Hematopoietic multipotent progenitor cell treated with erythropoietin and hydrocortisone succinate and interleukin-3 and kit ligand, for 4 days (in vitro differentiated cells): ENCODE data around the gene TGFA.

Experiments used
- DNase-seq: peaks from one replicate; pipeline ENCODE4 v3.0.0-alpha.2; 2015

The TGFA gene

DNA sequence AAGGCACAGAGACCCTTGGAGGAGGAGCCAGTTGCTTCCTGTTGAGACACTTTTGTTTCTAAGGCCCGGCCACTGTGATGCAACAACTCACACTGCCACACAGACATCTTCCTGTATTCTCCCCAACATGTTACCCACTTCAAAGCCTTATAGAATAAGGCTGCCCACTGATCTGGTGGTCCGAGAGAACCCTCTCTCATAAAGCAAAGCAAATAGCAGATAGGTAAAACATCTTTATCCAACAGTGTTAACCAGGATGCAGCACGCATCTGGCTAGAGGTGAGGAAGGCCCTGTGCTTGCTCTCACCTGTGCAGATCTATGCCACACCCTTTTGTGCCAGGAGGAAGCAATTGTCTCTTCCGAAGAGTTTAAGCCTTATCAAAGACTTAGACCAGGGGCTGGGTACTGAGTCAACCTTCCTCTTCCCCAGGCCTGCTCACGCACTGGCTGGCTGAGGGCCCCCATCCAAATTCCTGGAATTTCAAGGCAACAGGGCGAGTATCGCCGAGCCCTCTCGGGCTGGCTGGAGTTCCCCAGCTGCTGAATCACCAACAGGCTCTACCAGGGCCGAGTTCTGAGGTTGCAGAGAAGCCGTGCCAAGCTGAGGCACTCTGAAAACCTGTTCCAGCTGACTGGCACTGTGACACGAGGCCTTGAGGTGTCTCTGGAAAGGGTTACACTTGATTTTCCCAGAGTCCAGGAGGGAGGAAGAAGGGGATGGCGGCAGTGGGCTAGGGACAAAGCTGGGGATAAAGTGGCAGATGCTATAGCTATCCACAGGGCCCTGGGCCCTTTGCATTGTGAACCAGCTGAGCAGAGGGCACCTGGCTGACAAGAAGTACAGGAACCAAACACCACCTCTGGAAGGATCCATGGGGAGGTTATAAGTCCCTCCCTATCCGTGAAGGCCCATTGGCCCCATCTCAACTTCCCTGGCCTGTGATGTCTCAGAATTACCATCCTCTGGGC is 29.3 kb downstream of the TGFA start:
- DNase-seq: peak; percentile 81

DNA sequence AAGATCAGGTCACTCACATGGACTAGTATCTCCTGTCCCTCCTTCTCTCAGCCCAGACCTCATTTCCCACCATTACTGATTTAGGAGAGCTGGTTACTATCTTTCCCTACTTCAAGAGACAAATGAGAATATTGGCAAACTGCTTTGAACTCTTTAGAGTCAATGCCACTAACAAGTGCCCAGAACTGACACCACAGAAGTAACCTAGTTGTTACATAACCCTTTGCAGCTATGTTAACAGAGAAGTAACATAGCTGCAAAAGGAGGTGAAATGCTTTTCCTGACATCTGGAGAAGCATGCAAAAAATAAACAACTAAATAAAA is 30.0 kb downstream of the TGFA start:
- no peak for DNase-seq

GRCh38 chr2:70522627-70523026 is 31.0 kb downstream of the TGFA start:
- no peak for DNase-seq

DNA sequence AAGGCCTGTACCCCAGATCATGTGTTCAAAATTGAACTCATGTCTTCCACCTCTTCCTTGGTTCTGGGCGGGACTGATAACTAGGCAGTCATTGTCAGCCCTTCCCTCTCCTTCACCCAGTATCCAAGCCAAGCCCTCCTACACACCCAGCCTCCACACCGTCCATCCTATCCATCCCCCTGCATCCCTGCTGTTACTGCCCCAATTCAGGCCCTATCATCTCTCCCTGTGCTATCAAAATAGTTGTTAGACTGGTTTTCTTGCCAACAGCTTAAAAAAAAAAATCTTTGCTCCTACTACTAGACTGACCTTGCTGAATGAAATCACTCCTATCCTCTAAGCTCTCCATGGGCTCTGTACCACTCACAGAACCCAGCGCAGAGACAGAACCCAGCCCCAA is 32.8 kb downstream of the TGFA start:
- no peak for DNase-seq

- DNase-seq: no peak
These were observed 34.2 kb downstream of the TGFA start for GRCh38 chr2:70519453-70519852.

GRCh38 chr2:70518557-70518956 is 35.1 kb downstream of the TGFA start:
- no peak for DNase-seq

DNA sequence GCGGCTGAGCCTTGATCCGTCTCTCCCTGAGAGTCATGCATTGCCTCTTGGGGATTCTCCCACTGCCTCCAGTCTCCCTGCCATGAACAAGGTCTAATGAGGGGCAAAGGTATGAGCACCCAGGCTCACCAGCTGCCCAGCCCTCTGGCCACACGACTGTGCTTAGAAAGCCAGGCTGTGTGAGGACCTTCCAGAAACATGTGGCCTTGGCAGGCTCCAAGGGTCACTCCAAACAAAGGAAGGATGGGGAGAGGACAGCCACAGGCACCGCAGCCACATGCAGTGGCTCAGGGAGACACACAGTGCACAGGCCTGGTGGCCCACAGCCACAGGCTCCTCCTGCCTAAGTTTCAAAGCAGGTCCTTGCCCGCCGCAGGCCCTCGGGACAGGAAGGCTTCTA is 35.8 kb downstream of the TGFA start:
- DNase-seq: no peak

GRCh38 chr2:70516596-70516995 is 37.0 kb downstream of the TGFA start:
- DNase-seq: peak; percentile 20

- DNase-seq: peak; percentile 81
These were observed 37.7 kb downstream of the TGFA start for GRCh38 chr2:70515938-70516337.

DNA sequence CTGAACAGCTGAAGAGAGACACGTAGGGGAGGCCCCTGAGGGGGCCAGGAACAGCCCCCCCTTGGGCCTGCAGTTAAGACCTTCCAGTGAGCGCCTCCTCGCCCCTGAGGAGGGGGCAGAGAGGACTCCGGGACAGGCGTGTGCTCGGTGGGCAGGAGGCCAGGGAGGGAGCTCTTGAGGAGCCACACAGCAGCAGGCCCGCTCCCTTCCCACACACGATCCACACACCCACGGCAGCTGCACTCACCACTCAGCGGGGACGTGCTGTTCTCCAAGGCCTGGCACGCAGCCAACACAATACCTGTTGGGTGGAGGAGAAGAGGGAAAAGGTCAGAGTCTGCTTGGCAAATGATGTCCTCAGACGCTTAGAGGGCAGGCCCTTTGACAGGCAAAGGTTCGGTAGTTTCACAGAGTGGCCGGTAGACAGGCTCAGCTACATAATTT is 39.0 kb downstream of the TGFA start:
- no peak for DNase-seq

DNA sequence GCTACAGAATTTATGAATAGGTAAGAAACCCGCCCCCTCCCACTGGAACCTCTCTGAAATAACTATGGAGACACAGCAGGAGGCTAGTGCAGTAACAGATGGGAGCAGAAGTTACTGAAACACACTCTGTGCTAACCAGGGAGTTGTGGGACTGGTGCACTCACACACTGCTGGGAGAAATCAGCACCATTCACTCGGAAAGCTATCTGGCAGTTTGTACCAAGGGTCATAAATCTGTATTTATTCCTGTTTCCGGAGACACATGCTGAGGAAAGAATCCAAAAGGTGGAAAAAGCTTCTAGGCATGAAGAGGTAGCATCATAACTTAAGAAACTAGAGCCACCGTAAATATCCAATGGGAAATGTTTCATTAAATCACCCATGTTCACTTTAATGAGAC is 39.9 kb downstream of the TGFA start:
- no peak for DNase-seq

GRCh38 chr2:70511971-70512729 is 41.5 kb downstream of the TGFA start:
- no peak for DNase-seq

GRCh38 chr2:70510313-70510712 is 43.3 kb downstream of the TGFA start:
- DNase-seq: peak; percentile 28

- no peak for DNase-seq
These were observed 44.1 kb downstream of the TGFA start for GRCh38 chr2:70509565-70509964.

DNA sequence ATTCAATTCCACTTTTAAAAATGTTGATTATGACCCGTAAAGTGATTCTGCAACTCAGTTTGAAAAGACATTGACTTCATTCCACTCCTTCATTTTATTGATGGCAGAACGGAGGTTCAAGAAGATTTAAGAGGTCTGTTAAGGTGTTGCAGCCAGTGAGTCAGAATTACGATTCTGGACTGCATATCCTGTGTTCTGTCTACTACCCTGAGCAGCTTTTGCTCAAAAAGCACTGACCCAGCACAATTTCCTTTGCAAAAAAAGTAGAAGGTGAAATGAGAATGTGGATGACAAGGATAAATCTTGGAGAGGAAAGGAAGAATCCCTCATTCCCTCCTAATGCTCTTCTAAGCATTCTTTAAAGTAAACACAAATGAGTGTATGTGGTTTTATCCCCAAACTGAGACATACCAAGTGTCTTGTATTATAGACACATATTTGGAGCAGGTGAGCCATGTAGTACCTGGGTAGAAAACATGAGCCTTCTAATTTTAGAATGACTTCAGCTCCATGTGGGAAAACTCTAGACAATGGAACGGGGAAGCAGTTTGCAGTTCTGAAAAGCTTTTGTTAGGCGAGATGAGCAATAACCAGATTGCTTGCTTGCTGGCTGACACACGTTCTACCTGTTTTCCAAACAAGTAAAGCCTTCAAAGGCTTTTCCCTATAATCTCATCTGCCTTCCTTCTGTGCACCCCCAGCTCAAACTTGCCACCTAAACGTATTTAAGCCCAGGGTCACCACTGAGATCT is 44.7 kb downstream of the TGFA start:
- DNase-seq: no peak

DNA sequence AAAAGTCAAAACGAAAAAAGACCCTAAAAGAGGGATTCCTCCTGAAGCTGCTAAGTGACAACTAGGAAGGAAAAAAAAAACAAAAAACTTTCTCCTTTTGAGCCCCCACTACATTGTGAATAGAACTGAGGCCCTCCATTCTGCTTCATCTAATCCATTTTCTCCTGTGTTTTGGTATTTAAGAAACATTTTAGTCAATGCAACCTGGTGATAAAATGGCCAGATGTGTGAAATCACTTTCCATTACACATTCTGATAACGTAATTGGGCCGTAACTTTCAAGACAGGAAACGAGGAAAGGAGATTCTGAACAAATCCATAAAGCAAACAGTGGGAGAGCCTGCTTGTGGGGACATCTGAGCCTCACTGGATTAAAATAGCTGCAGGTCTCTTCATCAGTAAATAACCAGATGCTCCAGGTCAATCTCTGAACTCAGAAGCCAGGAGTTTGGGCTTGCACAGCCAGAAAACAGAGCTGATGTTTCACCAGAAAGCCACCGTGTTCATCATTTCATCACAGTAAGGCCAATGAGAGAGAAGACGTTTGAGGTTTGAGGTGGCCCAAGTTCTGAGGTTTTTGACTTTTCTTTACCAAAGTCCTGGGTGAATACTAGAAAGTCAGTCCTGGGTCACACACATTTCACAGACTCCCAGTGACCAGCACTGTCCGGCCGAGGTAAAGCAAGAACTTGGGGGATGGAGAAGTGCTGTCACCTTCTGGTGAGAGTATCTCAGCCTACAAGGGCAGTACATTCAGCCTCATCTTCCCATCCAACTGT is 47.8 kb downstream of the TGFA start:
- peak; percentile 26 for DNase-seq

DNA sequence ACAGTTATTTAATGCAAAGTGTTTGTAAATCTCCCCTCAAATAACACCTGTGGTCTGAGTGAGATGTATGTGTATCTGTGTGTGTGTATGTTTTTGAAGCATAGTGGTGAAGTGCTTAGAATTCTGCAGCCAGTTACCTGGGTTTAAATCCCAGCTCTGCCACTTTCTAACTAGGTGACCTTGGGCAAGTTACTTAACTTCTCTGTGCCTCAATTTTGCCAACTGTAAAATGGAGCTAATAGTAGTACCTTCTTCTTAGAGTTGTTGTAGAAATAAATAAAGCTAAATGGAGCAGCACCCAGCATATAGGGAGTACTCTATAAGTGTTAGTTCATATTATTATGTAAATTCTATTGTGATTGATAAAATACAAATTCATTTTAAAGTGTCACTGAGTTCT is 48.9 kb downstream of the TGFA start:
- no peak for DNase-seq

- DNase-seq: no peak
These were observed 49.7 kb downstream of the TGFA start for GRCh38 chr2:70503896-70504295.

DNA sequence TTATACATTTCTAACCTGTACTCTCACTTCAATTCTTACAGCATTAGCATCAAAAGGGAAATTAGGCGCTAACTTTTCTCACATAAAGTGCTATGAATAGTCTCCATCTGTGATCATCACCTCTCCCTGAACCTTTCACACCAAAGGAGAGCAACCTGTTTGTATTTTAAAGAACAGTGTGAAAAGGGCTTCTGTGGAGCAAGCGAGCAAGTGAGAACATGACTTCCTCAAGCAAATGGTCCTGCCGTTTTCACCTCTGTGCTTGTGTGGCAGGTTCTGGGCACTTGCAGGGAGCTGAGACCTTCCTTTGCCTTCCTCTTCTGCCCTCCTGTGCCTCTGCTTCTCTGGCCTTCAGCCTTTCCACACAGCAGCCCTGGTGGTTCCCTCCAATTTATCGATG is 51.9 kb downstream of the TGFA start:
- DNase-seq: no peak

GRCh38 chr2:70501215-70501614 is 52.4 kb downstream of the TGFA start:
- no peak for DNase-seq

- DNase-seq: no peak
These were observed 54.4 kb downstream of the TGFA start for GRCh38 chr2:70499253-70499652.

GRCh38 chr2:70498528-70498927 is 55.1 kb downstream of the TGFA start:
- DNase-seq: no peak

GRCh38 chr2:70498054-70498453 is 55.6 kb downstream of the TGFA start:
- peak; percentile 44 for DNase-seq
